ENCODE data around the gene SH3D19.

DNA sequence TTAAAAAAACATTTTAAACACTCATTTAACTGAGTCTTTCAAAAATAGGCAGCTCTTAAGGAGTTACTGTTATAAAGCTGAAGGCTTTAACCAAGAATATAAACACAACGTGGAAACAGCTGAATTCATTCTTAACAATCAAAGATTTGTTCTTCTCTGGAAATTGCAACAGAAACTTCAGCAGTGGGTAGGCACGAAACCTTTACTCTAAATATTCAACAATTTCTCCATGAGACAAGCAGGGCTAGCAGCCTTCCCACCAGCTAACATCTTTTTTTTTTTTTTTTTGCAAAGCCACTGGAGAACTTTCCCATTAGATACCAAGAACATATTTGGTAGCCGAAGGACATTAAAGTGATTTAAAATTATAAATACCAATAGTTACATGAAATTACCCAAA is 126.7 kb downstream of the SH3D19 start:
- TF ChIP-seq, protein P1, sequence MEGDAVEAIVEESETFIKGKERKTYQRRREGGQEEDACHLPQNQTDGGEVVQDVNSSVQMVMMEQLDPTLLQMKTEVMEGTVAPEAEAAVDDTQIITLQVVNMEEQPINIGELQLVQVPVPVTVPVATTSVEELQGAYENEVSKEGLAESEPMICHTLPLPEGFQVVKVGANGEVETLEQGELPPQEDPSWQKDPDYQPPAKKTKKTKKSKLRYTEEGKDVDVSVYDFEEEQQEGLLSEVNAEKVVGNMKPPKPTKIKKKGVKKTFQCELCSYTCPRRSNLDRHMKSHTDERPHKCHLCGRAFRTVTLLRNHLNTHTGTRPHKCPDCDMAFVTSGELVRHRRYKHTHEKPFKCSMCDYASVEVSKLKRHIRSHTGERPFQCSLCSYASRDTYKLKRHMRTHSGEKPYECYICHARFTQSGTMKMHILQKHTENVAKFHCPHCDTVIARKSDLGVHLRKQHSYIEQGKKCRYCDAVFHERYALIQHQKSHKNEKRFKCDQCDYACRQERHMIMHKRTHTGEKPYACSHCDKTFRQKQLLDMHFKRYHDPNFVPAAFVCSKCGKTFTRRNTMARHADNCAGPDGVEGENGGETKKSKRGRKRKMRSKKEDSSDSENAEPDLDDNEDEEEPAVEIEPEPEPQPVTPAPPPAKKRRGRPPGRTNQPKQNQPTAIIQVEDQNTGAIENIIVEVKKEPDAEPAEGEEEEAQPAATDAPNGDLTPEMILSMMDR (IDR thresholded peaks at IDR 0.05): no peak
- TF ChIP-seq EP300 (IDR thresholded peaks at IDR 0.05) (no peak), POLR2AphosphoS5 (IDR thresholded peaks at IDR 0.05) (no peak)
